ENCODE data around the gene EYA2.

The EYA2 gene

DNA sequence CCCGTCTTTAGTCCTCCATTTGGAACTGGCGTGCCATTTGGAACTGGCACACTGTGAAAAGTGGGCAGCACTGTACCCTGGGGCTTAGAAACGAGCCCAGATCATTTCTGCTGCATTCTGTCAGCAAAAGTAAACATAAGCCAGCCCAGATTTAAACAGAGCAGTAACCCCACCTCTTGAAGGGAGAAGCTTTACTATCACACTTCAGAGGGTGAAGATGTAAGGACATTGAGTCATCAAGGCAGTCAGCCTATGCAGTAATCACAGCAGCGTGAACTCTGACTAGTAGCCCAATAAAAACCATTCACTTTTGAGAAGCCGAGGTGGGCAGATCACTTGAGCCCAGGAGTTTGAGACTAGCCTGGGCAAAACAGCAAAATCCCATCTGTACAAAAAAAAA, 216.9 kb downstream of the EYA2 start:
- no peak for DNase-seq (ENCODE audit: low read depth)

- no peak for DNase-seq (ENCODE audit: low read depth)
These were observed 218.9 kb downstream of the EYA2 start for GRCh38 chr20:47113362-47114109.

DNA sequence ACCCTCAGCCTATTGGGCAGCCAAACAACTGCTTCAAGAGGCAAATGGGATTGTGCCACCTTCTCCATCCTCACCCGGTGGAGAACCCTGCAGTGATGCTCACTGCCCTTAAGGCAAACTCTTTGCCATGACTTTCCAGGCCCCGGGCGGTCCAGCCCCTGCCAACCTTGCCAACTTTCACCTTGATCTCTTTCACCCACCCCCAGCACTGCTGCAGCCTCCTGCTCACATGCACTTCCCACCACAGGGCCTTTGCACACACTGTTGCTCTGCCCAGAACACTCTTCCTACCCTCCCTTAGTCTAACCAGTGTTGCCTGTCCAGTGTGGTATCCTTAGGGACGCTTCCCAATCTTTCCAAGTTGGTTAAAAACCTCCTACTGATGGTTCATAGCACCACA, 221.1 kb downstream of the EYA2 start:
- no peak for DNase-seq (ENCODE audit: low read depth)

DNA sequence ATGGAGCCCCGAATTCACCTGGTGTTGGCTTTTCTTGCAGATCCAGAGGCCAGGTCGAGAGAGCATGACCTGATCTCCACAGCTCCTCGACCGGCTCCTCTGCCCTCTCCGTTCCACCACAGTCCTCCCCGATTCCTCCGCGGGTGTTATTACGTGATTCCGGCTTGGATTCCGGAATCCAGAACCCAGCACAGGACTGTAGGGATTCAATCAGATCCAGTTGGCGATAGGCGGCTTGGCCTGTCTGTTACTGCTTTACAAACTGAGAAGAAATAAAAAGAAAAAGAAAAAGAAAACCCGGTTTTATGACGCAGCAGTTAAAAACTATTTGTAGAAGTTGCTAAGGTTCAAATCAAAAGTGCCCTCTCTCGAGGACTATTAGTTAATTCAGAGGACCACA, 222.7 kb downstream of the EYA2 start:
- DNase-seq (ENCODE audit: low read depth) = no peak

DNA sequence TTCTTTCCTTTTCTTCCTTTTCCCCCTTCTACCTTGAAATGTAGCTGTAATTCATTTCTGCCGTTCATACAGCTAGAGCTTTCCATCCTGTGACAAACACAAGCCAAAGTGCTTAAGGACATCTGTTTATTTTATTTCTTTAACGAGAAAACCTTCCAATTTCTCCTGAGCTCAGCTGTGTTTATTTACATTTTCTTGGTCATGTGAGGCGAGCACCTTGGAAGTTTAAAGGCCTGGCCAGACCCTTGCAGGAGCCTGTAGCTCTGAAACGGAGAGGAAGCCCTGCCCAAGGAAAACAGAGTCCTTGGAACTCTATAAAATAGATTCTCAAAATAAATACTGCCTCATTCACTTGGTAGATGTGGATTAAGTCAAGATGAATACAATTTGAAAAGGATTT, 223.1 kb downstream of the EYA2 start:
- DNase-seq (ENCODE audit: low read depth) = no peak

- DNase-seq (ENCODE audit: low read depth) = no peak
These were observed 223.6 kb downstream of the EYA2 start for GRCh38 chr20:47118206-47118605.

DNA sequence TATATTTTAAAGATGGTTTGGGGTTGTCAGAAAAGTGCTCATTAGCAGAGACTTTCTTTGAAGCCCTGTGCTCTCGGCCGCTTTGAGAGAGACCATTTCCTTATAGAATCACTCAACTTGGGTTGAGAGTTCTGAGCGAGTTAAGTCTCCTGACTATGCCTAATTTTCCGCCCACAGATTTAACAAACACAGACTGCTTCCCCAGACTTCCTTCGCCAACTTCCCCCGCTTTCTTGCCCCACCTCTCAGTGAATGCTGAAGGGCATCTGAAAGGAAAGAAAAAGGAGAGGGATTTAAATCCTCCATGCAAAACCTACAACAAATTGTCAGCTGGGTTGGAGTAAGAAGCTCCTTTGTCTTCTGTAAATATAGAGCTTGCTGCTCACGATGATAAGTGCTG, 224.0 kb downstream of the EYA2 start:
- no peak for DNase-seq (ENCODE audit: low read depth)

GRCh38 chr20:47120346-47120936, 225.8 kb downstream of the EYA2 start:
- no peak for DNase-seq (ENCODE audit: low read depth)

DNA sequence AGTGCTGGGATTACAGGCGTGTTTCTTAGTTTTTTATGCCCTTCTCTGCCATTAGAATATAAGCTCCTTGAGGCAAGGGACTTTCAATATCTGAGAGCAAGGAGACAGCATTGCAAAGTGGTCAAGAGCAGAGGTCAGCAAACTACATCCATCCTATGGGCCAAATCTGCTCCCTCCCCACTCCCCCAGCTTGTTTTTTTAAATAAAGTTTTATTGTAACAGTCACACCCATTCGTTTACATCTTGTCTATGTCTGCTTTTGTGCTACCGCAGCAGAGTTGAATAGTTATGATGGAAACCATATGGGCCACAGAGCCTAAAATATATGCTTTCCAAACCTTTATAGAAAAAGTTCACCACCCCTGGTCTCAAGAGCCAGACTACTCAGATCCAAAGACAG, 227.9 kb downstream of the EYA2 start:
- no peak for DNase-seq (ENCODE audit: low read depth)

- DNase-seq (ENCODE audit: low read depth) = no peak
These were observed 229.6 kb downstream of the EYA2 start for GRCh38 chr20:47124181-47124717.

GRCh38 chr20:47125508-47125757, 230.8 kb downstream of the EYA2 start:
- DNase-seq (ENCODE audit: low read depth) = no peak

- DNase-seq (ENCODE audit: low read depth) = no peak
These were observed 231.3 kb downstream of the EYA2 start for GRCh38 chr20:47125758-47126591.

- DNase-seq (ENCODE audit: low read depth) = no peak
These were observed 232.1 kb downstream of the EYA2 start for GRCh38 chr20:47126709-47127108.

DNA sequence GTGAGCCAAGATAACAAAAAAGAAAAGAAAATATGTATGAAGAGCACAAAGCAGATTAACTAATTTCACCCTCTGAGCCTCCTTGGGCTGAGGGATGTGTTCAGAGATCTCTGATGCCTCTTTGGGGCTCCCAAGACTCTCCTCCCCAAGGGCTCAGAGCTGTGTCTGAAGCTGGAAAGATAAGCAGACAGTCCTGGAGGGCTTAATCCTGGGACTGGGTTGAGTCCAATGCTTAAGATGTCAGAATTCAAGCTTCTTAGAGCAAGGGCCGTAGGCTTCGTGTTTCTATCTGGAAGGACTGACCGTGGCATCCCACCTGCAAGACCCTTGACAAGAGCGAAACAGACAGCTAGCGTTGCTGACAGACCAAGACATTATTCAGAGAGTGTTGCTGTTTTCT, 232.9 kb downstream of the EYA2 start:
- no peak for DNase-seq (ENCODE audit: low read depth)

GRCh38 chr20:47127999-47128398, 233.4 kb downstream of the EYA2 start:
- no peak for DNase-seq (ENCODE audit: low read depth)

GRCh38 chr20:47129306-47129705, 234.7 kb downstream of the EYA2 start:
- no peak for DNase-seq (ENCODE audit: low read depth)

- no peak for DNase-seq (ENCODE audit: low read depth)
These were observed 239.3 kb downstream of the EYA2 start for GRCh38 chr20:47133809-47134456.

GRCh38 chr20:47136782-47137181, 242.1 kb downstream of the EYA2 start:
- DNase-seq (ENCODE audit: low read depth) = no peak

- DNase-seq (ENCODE audit: low read depth) = no peak
These were observed 242.7 kb downstream of the EYA2 start for GRCh38 chr20:47137231-47137870.

GRCh38 chr20:47139934-47140535, 245.4 kb downstream of the EYA2 start:
- no peak for DNase-seq (ENCODE audit: low read depth)

- DNase-seq (ENCODE audit: low read depth) = no peak
These were observed 246.8 kb downstream of the EYA2 start for GRCh38 chr20:47141350-47141921.
